Stimulated activated CD4-positive, alpha-beta T cell treated with anti-CD3 and anti-CD28 coated beads, TNF-alpha, amount 100 ng/mL, for 48 hours (primary cell): ENCODE measurements around the gene GOLGA7B.

Source experiments
- DNase-seq, 3 donors: peaks; one replicate each; pipeline ENCODE4 v3.0.0-alpha.2; 2020; ENCODE audit warnings: low read depth in 3 of 3

The GOLGA7B gene

DNA sequence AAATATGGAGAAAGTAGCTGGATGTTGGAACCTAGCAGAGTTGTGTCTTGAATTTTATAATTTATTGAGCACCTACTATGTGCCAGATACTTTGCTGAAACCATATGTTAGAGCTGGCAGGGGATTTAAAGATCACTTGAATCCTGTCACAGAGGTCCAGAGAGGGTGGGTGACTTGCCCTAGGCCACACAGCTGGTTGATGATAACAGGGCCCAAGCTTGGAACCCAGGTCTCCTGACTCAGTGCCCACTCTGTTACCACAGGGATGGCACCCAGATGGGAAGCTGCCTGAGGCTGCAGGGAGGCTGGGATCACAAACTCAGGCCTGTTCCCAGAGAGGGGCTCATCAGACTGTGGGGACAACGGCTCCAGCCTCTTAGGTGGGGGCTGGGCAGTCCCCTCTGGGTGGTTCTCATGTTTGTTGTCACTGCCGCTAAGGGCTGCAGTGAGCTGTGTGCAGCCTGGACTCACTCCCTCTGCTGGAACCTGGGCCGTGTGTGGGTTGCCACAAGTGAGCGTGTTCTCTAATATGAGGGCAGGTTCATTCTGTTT is 18.6 kb downstream of the GOLGA7B start:
- DNase-seq, result no peak

DNA sequence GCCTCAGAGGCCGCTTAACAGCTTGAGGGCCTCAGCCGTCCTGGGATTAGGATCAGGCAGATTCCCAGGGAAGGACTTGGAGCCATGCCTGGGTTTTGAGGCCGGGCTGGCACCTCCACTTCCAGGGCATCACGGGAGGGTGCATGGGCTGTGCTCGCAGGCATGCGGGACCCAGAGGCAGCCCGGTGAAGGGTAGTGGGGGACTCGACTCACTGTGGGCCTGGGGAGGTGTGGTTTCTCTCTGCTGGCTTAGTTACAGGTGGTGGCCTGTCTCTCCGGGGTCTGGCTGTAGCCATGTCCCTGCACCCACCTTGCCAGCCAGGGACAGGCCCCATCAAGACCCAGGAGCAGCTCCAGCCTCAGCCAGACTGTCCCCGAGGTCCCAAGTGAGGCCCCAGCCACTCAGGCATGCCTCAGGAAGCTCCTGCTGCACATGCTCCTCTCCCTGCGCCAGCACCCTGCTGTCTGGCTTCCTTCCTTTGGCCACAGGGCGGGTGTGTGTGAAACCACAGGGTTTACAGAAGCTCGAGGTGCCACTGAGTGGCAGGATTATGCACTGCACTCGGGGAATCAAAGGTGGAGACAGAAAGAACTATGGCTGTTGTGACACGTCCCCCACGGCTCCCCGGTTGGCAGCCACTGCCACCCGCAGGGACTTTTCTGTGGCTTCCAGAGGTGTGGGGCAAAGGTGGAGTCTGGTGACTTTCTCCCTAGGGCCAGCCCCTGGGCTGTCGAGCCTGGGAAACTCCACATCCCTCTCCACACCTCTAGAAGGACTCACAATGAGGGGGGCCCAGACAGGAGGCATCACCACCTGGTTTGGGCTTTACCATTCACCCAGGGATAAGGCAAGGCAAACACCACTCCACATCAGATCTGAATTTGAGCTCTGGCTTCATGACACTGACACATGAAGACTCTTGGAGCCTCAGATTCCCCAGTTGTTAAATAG is 19.7 kb downstream of the GOLGA7B start:
- peak; percentile 66 to 78 (median 69) for DNase-seq

DNA sequence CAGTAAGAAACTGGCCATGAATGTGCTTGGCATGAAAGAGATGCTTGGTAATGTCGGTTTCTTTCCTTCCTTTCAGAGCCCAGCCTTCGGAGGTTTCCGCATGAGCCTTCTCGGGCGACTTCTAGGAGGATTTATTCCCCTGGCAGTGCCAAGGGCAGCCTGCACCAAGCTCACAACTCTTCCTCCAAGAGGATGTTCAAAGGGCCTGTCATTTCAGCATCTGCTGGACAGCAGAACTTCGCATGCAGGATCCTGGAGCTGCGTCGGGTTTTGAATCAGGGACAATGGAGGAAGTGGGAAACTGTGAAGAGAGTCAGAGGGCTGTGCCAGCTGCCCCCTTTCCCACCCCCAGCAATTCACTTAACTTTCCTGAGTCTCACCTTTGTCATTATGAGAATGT is 21.3 kb downstream of the GOLGA7B start:
- DNase-seq, result no peak

DNA sequence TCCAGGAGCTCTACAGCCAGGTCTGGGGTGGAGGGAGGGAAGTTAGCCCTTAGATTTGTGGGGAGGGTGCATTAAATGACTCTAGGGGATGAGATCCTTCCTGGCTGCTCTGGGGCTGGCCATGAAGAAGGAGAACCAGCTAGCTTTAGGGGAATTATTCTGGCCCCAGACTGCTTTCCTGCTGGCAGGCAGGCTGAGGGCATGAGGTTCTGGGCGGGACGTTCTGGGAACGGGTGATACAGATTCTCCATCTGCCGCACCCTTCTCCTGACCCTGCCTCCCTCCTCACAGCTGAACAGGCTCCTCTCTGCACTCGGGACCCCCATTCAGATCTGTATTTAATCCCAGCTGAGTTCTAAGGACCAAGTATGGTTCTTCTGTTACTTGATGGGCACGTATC is 23.9 kb downstream of the GOLGA7B start:
- DNase-seq, result no peak

DNA sequence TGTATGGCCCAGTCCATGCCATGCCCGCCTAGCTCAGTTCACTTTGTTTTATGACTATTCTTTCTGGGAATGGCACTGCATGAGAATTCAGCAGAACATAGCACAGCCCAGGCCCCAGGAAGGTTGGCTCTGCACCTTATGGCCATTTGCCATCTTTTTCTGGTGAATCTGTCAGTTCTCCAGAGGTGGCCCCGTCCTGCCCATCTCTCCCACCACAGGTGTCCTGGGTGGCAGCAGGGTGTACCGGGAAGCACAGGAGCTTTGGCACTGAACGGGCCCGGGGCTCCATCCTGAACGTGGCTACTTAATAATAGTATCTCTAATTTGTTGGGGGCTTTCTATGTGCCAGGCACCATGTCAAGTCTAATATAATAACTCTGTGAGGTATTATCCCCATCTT is 24.7 kb downstream of the GOLGA7B start:
- no peak for DNase-seq

DNA sequence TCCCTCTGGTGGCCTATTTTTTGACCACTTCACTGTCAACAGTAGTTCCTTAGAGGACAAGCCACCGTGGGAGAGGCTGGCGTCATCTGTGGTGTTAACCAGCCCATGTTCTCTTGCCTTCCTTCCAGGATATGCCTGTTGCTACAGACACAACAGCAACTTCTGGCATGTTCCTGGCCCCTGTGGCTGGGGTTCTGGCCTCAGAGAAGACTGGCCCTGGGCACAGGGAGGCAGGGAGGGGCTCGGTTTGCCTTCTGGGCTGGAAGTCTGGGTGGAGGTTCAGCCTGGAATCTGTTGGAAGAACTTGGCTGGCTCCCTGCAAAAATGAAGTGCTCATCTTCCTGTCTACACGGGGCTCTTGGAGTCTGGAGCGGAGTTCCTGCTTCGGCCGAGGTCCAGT is 25.7 kb downstream of the GOLGA7B start:
- no peak for DNase-seq

DNA sequence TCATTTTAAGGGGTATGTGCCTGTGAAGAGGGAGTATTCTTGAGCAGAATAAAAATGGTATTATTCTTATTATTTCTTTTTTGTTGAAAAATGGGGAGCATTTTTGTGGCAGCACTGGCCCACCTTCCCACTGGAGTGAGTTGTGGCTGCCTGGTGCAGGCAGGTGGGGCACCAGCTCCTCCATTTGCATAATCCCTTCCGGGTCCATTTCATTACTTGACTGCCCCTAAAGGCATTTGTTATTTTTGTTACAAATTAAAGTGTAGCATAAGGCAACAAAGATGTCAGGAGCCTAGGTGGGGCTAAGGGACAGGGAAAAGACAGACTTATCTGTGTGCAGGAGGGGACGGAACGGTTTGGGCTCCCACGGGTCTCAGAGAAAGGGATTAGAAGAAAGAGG is 26.8 kb downstream of the GOLGA7B start:
- no peak for DNase-seq

DNA sequence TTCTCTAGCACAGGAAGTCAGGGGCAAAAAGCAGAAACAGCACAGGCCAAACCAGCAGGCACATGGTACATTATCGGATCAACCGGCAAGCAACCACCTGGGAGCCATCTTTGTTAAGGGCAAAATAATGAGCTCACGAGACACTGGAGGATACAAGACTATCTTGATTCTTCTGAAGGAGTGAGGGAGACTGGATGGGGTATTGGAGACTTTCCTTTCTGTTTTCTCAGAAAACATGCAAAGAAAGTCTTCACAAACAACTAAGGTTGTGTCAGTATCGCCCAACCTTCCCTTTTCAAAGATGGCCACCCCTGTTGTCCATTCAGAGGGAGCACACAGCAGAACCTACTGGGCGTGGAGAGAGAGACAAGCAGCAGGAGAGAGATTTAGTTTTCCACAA is 29.6 kb downstream of the GOLGA7B start:
- DNase-seq, result no peak

DNA sequence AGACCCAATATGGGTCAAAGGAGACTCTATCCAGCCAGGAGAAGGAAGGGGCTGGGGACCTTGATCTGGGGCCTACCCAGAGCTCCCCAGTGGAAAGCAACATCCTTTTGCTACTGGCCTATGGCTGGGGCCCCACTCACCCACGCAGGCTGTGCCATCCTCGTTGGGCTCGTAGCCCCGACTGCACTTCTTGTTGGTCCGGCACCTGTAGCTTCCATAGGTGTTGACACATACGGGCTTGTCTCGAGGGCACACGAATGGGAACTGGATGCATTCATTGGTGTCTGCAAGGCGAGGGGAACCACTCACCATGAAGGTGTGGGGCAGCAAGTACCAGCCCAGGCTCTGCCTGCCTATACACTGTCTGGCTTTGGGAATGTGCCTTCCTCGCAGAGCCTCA is 30.5 kb downstream of the GOLGA7B start:
- DNase-seq, result no peak

DNA sequence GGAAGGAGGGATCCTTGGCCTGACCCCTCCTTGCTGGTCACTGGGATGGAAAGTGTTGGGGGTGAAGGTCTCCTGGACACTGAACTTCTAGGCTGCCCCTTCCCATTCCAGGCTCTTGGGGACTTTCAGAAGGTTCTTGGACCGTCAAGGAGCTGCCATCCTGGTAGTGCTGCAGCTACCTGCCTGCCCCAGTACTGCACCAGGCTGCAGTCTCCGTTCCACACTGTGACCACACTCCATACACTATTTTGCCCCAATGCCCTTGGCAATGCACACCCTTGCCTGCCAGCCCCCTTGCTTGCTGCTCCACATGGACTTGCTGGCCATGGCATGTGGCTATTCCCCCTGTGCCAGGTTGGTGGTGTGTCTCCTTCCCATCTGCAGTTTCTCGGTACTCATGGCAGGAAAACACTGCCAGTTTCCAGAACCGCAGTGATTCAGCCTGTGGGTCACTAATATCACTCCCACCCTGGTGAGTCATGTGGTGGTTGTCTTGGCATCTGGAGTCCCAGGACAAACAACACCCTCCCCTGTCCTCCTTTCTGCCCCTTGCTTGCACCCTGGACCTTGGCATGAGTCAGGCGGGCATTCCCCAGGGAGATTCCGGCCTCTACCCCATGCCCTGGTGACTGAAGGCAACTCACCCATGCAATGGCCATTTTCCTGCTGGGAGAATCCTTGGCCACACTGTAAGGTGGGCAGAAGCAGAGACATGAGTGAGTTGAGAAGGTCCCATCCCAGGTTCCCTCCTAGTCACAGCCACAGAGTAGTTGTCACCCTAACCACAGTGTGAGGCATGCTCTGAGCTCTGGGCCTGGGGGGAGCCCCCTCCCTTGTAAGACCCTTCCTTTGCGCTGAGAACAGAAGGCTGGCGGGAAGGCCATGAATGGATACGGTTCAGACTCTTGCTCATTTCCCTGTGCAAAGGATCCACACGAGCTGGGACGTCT is 32.8 kb downstream of the GOLGA7B start:
- DNase-seq, result no peak

DNA sequence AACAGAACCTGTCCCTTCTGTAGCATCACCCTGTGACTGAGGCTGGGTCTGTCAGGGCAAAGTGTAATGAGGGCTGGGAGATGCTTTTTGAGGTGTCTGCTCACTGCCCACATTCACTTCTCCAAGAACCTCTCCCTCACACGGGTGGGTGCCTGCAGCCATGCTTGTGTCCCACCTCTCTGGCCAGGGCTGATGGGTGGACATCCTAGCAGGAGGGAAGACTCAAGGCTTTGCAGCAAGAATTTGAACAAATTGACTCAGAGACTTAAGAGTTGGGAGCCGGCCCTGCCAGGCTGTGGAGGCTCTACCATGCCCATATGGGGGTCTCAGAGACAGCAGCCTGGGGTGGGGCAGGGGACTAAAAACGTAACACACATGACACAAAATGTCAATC is 33.4 kb downstream of the GOLGA7B start:
- no peak for DNase-seq

DNA sequence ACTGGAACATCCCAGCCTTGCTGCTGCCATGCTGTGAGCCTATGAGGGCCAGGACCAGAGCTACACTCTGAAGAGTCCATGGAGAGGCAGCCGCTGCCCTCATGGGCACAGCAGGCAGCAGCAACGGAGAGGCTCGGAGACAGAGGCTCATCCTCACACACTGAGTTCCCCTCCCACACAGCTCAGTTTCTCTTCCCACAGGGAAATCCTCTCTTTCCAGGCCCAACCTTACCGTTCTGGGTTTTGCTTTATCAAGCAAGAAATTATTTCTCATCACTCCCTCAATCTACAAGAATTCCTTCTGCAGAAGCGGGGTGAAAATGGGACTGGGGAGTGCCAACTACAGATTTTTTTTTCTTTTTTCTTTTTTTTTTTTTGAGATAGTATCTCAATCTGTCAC is 36.6 kb downstream of the GOLGA7B start:
- no peak for DNase-seq

DNA sequence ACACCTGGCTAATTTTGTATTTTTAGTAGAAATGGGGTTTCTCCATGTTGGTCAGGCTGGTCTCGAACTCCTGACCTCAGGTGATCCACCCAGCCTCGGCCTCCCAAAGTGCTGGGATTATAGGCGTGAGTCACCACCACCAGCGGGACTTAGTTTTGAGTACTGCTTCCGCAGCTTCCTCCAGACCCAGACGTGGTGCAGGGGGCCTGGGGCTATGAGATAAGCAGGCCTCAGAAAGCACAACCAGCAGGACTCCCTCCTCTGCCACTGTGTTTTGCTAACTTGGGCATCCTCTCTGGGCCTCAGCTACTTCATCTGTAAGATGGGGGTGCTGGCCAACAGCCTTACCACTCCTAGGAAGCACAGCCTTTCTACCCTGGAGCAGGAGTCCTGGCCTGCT is 37.8 kb downstream of the GOLGA7B start:
- no peak for DNase-seq

DNA sequence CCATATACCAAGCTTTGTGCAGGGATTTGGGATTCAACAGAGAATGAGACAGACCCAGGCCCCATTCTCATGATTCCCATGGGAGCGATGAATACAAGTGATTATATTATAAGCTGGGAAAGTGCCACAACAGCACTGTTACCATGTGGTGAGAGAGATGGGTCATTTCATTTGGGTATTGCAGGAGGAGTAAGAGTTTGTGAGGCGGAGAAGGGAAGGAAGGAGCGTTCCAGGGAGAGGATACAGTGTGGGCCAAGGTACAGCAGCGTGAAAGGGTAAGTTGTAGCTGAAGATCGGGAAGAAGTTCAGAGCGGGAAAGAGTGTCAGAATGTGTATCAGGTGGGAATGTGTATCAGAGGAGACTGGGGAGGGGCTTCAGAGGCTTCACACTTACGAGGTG is 38.5 kb downstream of the GOLGA7B start:
- DNase-seq, result no peak

DNA sequence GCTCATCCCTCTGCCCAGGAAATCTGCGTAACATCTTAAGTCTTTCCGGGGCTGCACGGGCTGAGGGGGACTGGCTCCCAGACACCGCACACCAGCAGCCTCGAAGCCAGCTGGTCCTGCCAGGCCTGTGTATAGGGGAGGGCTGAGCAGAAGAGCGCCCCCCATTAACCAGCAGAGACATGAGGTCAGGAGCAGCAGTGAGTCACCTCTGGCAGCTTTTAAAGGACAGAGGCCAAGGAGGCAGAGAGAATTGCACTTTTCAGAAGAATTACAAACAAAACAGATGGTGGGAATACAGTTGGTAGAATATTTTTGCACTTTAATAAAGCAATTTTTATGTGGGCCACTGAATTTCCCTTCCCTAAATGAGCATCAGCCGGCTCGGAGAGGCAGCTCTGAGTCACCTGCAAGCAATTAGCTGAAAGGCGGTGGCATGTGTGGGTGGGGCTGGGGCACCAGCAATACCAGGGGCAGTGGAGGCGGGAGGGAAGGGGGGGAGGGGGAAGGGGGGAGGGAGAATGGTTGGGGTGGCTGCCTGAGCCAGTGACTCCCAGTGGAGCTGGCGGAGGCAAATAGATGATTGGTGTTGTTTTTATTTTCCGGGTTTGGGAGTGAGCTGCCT is 39.1 kb downstream of the GOLGA7B start:
- no peak for DNase-seq

DNA sequence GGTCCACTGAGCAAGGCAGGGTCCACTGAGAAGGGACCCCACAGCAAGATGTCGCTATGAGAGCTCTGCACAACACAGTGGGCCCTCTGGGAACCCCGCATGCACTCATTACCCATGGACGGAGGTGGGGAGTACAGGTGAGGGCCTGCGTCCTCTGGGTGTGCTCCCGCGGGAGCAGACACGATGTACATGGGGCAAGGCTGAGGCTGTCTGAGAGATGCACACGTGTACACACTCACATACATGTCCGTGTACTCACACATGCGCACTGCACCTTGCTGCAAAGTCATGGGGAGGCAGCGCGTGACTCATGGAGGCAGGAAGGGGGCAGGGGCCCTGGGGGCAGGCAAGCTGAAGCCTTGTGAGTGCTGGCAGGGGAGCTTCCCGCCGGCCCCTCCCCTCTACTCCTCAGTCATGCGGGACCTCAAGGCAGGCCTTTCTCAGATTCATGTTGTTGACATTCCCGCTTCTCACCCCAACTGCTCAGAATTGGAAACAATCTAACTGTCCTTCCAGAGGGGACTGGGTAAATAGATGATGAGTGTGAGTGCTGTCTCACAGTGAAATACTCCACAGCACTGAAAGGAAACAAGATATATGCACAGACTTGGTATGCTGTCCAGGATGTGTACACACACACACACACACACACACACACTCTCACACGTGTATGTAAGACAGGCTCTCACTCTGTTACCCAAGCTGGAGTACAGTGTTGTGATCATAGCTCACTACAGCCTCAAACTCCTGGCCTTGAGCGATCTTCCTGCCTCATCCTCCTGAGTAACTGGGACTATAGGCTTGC is 40.0 kb downstream of the GOLGA7B start:
- no peak for DNase-seq

DNA sequence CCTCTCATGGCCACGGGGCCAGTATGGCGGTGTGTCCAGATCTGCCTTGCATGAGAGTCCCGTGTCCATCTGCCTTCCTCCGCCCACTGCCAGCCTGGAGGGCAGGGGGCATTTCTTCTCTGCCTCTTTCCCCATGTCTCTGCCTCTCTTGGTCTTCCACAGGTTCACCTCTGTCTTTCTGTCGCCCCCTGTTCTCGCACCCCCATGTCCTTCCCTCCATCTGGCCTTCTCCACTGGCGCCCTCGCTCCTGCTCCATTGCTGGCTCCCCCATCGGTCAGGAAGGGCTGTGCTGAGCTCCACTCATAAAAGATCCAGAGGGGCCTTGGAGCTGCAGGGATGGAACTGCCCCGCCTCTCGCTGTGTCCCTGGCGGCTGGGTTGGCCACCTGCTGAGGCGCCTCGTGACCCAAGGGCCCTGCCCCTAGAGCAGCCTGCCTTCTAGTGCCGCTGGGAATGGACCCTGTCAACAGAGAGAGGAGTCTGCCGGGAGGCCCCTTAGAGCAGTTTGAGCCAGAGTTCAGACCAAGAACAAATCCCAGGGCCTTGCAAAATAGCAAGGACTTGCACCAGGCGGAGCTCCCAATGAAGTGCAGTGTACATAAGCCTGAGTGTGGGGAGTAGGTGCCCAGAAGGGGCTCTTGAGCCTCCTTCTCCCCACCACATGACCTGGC is 42.0 kb downstream of the GOLGA7B start:
- DNase-seq, result no peak

DNA sequence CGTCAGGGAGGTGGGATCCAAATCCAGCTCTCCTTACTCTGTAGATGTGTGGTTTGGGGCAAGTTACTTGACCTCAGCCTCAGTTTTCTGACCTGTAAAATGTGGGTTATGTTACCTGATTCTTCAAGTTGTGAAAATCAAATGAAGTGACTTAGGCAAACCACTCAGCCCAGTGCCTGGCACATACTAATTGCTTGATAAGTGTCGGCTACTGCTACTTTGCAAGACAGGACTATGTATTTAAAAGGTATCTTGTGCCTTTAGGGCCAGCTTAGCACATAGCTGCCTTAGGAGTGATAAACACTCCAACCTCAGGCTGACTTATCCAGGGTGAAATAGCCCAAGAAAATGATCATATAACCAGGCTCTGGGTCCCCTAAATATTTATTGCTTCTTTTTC is 42.9 kb downstream of the GOLGA7B start:
- no peak for DNase-seq

DNA sequence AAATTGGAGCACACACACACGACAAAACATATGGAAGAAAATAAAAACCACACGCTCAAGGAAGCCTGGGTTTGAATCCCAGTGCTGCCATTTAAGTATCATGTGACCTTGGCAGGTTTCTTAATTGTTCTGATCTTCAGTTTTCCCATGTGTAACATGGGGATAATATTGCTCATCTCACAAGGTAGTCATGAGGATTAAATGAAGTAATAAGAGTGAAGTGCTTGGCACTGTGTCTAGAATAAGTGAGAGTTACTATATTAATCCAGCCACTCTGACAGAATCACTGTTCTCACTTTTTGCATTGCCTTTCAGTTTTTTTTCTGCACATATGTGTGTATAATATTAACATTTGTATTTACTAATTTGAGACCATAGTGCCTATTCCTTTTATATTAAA is 43.3 kb downstream of the GOLGA7B start:
- no peak for DNase-seq

DNA sequence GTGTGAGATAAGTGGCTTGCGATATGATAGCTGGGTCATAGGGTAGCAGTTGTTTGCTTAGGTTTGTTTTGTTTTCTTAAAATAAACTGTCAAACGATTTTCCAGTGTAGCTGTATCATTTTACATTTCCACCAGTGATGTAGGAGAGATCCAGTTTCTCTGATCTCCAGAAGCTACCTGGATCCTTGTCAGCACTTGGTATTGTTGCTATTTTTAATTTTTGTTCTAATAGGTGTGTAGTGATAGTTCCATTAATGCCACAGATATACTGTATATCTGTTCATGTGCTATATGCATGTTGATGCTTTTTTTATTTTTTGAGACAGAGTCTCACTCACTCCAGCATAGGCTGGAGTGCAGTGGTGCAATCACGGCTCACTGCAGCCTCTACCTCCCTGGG is 44.4 kb downstream of the GOLGA7B start:
- DNase-seq, result no peak

DNA sequence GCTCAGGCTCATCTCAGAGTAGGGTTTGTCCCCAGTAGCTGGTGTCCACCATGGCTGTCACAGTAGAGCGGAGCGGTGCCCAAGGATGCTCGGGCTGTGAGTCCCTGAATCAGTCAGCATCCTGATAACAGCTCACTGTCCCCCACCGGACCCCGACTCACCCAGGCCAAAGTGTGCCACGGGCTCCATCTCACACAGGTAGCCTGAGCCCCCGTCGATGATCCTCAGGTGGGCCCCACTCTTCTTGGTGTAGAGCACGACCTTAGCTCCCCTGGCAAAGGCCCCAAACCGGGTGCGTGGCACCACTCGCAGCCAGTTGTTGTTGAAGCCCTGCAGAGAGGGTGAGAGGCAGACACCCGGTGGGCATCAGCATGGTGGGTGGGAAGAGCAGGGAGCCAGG is 45.4 kb downstream of the GOLGA7B start:
- DNase-seq, result no peak
